A549 (cell line): ENCODE measurements around the gene PACSIN1. TPM values are rescaled to one million over a fixed set of nuclear protein-coding genes. Genes with fewer than 3 reads are reported as not detected.

Source experiments
- ATAC-seq, 2 experiments: fragments of 200-7000 bp in 1 of 2; fragments of >200 bp in 1 of 2; cut with Nextera tagmentation in 1 of 2; cut with Tn5 transposase in 1 of 2; 3 replicates each; pipeline versions ENCODE4 v1.8.0 to v1.9.1; 2018 to 2020; ENCODE audit warnings: mild to moderate bottlenecking in 1 of 2, moderate library complexity in 1 of 2
- CTCF ChIA-PET: fragments of 300-600 bp; sonication (Branson Sonifier 250); formaldehyde crosslinking; extraction: SDS; loops from one replicate; lab custom pipeline; 2021; ENCODE audit warnings: antibody characterized with exemption, inconsistent platforms; lab: Yijun Ruan, JAX
- POLR2A ChIA-PET: fragments of 350-600 bp; formaldehyde crosslinking; extraction: SDS; loops from one replicate; lab custom pipeline; 2021; ENCODE audit warnings: antibody characterized with exemption, inconsistent platforms; lab: Yijun Ruan, JAX
- DNase-seq, 2 experiments: peaks; one replicate each; pipeline versions ENCODE4 v3.0.0 to v3.0.0-alpha.2; 2011 to 2016; ENCODE audit warnings: low read depth in 1 of 2, low spot score in 1 of 2
- FAIRE-seq: peaks from 2 replicates; lab custom pipeline; 2011; peaks lifted over from hg19 to GRCh38; lab: Jason Lieb, UNC
- H3K27ac ChIP-seq, 2 experiments: fragments of >200 bp; sonication (Bioruptor Twin); formaldehyde crosslinking; 3 replicates each; pipeline ENCODE4 v1.5.1; 2016 to 2017
- H3K4me1 ChIP-seq: fragments of >200 bp; sonication (Bioruptor Twin); formaldehyde crosslinking; 3 replicates; pipeline ENCODE4 v1.6.1; 2016
- H3K4me2 ChIP-seq: fragments of >200 bp; sonication (Bioruptor Twin); formaldehyde crosslinking; 3 replicates; pipeline ENCODE4 v1.6.1; 2016
- H3K4me3 ChIP-seq: fragments of >200 bp; sonication (Bioruptor Twin); formaldehyde crosslinking; 3 replicates; pipeline ENCODE4 v1.5.1; 2016
- H3K9me3 ChIP-seq: fragments of >200 bp; sonication (Bioruptor Twin); formaldehyde crosslinking; 3 replicates; pipeline ENCODE4 v1.6.1; 2016
- CHD4 ChIP-seq: fragments of 200-600 bp; sonication (generic); IDR thresholded peaks from 2 replicates; pipeline ENCODE4 v1.6.1; 2016; ENCODE audit warnings: antibody characterized with exemption, mild to moderate bottlenecking, borderline replicate concordance
- FOXS1 ChIP-seq: fragments of 250-450 bp; sonication (Bioruptor Pico); IDR thresholded peaks from 2 replicates; pipeline ENCODE4 v1.5.0; 2020; ENCODE audit warnings: mild to moderate bottlenecking, moderate library complexity
- HOXA7 ChIP-seq: fragments of 250-450 bp; sonication (Bioruptor Pico); IDR thresholded peaks from 2 replicates; pipeline ENCODE4 v1.5.0; 2020; ENCODE audit warnings: mild to moderate bottlenecking, moderate library complexity
- HOXB5 ChIP-seq: fragments of 250-450 bp; sonication (Bioruptor Pico); IDR thresholded peaks from 2 replicates; pipeline ENCODE4 v1.5.0; 2020; ENCODE audit warnings: mild to moderate bottlenecking, moderate library complexity
- MYC ChIP-seq: IDR thresholded peaks from 2 replicates; pipeline ENCODE4 v1.6.1; 2012; ENCODE audit warnings: mild to moderate bottlenecking, inconsistent platforms, low read length, improper control_type of control experiment, borderline replicate concordance
- NFE2L2 ChIP-seq: fragments of 150-350 bp; conservative IDR thresholded peaks from 2 replicates; pipeline ENCODE4 v1.6.1; 2014; ENCODE audit warnings: low read length
- POLR2A ChIP-seq: IDR thresholded peaks from 2 replicates; pipeline ENCODE4 v1.6.1; 2012; ENCODE audit warnings: mild to moderate bottlenecking, low read length
- POLR2AphosphoS2 ChIP-seq: conservative IDR thresholded peaks from 2 replicates; pipeline ENCODE4 v1.6.1; 2012; ENCODE audit warnings: low read length, improper control_type of control experiment, inconsistent platforms
- RFX5 ChIP-seq: fragments of 450-650 bp; IDR thresholded peaks from 2 replicates; pipeline ENCODE4 v1.7.1; 2014; ENCODE audit warnings: antibody characterized with exemption, mild to moderate bottlenecking, moderate library complexity
- RNF2 ChIP-seq: fragments of 200-600 bp; sonication (generic); IDR thresholded peaks from 2 replicates; pipeline ENCODE4 v1.6.1; 2016; ENCODE audit warnings: low read depth, mild to moderate bottlenecking, antibody characterized with exemption, moderate library complexity, borderline replicate concordance
- TFCP2L1 ChIP-seq: fragments of 250-450 bp; sonication (Bioruptor Pico); IDR thresholded peaks from 2 replicates; pipeline ENCODE4 v1.5.0; 2021; ENCODE audit warnings: mild to moderate bottlenecking
- ZC3H11A ChIP-seq: fragments of 450-650 bp; IDR thresholded peaks from 2 replicates; pipeline ENCODE4 v1.6.1; 2014; ENCODE audit warnings: antibody characterized with exemption, mild to moderate bottlenecking
- ZFP36 ChIP-seq: fragments of 450-650 bp; IDR thresholded peaks from 2 replicates; pipeline ENCODE4 v1.6.1; 2014; ENCODE audit warnings: borderline replicate concordance; ENCODE audit not compliant: partially characterized antibody
- ZNF302 ChIP-seq: fragments of 250-450 bp; sonication (Bioruptor Pico); IDR thresholded peaks from 2 replicates; pipeline ENCODE4 v1.9.0; 2021; ENCODE audit warnings: inconsistent platforms, mild to moderate bottlenecking, moderate library complexity
- ZSCAN20 ChIP-seq: fragments of 250-450 bp; sonication (Bioruptor Pico); IDR thresholded peaks from 2 replicates; pipeline ENCODE4 v1.8.0; 2022; ENCODE audit warnings: mild to moderate bottlenecking, moderate library complexity
- WGBS: methylation state at CpG from one replicate; pipeline ENCODE4 v1.1.6; 2017; ENCODE audit errors: missing lambda C conversion rate; 5-methylcytosine and 5-hydroxymethylcytosine counted together
- polyA plus RNA-seq, 4 experiments: library from polyadenylated mRNA; depleted of rRNA in 3 of 4; stranded (reverse); fragments of >200 nt; fragmentation: RNase III in 1 of 4; extraction: RNeasy Plus Mini Kit Qiagen cat#74134 plus additional on column Dnase treatment in 1 of 4; gene quantifications; 2 replicates in 3 of 4; 3 replicates in 1 of 4; pipeline ENCODE4 v1.2.3, GENCODE V29; 2011 to 2017
- TF ChIP-seq, protein P1 (sequence below): fragments of >200 bp; sonication (Bioruptor Twin); formaldehyde crosslinking; IDR thresholded peaks from 3 replicates; pipeline ENCODE4 v1.6.1; 2016
- TF ChIP-seq, protein P2 (sequence below): fragments of 250-450 bp; sonication (Bioruptor Pico); IDR thresholded peaks from 2 replicates; pipeline ENCODE4 v1.5.0; 2021; ENCODE audit warnings: mild to moderate bottlenecking, moderate library complexity, borderline replicate concordance
- TF ChIP-seq, protein P3 (sequence below): fragments of 250-450 bp; sonication (Bioruptor Pico); IDR thresholded peaks from 2 replicates; pipeline ENCODE4 v1.5.0; 2020; ENCODE audit warnings: low read depth, mild to moderate bottlenecking, moderate library complexity

The PACSIN1 gene
- polyA plus RNA-seq, 2 of the 4 experiments (the other 2 are of a cell fraction) = 0.14 to 0.30 TPM

DNA sequence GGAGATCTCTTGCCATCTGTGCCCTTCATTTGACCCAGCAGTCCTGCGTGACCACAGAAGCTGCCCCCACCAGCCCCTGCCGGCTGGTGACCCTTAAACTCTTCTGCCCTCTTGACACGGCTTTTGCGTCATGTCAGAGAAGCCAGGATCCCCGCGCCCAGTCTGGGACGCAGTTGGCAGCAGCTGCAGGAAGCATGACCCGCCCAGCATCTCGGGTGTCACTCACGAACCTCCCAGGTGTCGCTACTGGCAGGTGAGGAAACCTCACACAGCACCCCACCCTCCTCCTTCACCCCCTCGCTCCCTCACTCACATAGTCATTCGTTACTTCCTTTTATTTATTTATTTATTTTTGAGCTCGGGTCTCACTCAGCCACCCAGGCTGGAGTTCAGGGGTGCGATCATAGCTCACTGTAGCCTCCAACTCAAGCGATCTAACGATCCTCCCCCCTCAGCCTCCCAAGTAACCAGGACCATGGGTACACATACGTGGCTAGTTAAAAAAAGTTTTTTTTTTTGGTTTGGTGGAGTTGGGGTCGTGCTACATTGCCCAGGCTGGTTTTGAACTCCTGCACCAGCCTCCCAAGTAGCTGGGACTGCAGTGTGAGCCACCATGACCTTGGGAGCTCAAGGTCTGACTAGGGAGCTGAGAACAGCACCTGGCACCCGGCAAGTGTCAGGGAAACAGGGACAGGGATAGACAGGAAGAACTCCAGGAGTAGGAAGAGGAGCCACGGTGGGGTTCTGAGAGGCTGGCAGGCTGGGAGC is 104.4 kb downstream of the PACSIN1 start:
- Histone ChIP-seq H3K9me3 (no peaks in the 10 kb centered on the region), H3K4me2 (no peak overlapping the region), H3K4me3 (no peak overlapping the region), H3K4me1 (peaks cover 10% of the 10 kb centered on the region; the same call in 2 of the 3 replicates), H3K27ac (no peak overlapping the region)
- TF ChIP-seq RNF2 (no peak), MYC (no peak), TFCP2L1 (CRISPR knock-in tag) (no peak), ZC3H11A (no peak), POLR2AphosphoS2 (no peak)
- POLR2A ChIA-PET = no interaction called here
- 80% methylated on average over 20 of the region's 21 CpGs for WGBS
- no peak for DNase-seq
- no peak for FAIRE-seq
- CTCF ChIA-PET = interaction anchor here (0.6 to 1.7 kb wide), 5 partner anchors 39 to 405 kb away, joined by 3 to 5 read pairs (median 4); no protein-coding TSS in a partner anchor
- ATAC-seq = no peak

DNA sequence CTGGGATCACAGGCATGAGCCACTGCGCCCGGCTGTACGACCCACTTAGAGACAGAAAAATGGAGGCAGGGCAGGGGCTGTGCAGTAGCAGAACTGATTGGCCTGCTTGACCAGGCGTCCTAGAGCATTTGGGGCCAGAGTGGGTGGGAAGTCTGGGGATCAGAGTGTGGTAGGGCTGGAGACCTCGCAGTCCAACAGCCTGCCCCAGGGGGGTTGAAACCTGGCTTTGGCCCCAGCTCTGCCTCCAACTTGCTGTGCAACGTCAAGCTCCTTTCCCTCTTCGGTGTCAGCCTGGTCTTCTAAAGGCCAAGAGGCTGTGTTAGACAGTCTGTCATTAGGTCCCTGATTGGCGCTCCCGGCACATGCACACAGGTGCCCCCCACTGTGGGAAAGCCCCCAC is 105.5 kb downstream of the PACSIN1 start:
- Histone ChIP-seq H3K4me2 (no peak overlapping the region), H3K27ac (no peak overlapping the region), H3K4me3 (no peak overlapping the region), H3K9me3 (no peaks in the 10 kb centered on the region), H3K4me1 (peaks cover 10% of the 10 kb centered on the region; the same call in 2 of the 3 replicates)
- WGBS = 88% methylated on average over 7 of the region's 9 CpGs
- TF ChIP-seq ZNF302 (CRISPR knock-in tag) = no peak
- TF ChIP-seq, protein P1, sequence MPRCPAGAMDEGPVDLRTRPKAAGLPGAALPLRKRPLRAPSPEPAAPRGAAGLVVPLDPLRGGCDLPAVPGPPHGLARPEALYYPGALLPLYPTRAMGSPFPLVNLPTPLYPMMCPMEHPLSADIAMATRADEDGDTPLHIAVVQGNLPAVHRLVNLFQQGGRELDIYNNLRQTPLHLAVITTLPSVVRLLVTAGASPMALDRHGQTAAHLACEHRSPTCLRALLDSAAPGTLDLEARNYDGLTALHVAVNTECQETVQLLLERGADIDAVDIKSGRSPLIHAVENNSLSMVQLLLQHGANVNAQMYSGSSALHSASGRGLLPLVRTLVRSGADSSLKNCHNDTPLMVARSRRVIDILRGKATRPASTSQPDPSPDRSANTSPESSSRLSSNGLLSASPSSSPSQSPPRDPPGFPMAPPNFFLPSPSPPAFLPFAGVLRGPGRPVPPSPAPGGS = no peak
- no peak for TF ChIP-seq POLR2AphosphoS2
- TF ChIP-seq ZFP36 = no peak
- TF ChIP-seq CHD4 = no peak
- no peak for TF ChIP-seq FOXS1
- TF ChIP-seq, protein P2, sequence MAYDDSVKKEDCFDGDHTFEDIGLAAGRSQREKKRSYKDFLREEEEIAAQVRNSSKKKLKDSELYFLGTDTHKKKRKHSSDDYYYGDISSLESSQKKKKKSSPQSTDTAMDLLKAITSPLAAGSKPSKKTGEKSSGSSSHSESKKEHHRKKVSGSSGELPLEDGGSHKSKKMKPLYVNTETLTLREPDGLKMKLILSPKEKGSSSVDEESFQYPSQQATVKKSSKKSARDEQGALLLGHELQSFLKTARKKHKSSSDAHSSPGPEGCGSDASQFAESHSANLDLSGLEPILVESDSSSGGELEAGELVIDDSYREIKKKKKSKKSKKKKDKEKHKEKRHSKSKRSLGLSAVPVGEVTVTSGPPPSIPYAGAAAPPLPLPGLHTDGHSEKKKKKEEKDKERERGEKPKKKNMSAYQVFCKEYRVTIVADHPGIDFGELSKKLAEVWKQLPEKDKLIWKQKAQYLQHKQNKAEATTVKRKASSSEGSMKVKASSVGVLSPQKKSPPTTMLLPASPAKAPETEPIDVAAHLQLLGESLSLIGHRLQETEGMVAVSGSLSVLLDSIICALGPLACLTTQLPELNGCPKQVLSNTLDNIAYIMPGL (CRISPR knock-in tag) = no peak
- no peak for ATAC-seq
- no peak for DNase-seq
- FAIRE-seq = no peak
- CTCF ChIA-PET = no interaction called here
- POLR2A ChIA-PET = no interaction called here

DNA sequence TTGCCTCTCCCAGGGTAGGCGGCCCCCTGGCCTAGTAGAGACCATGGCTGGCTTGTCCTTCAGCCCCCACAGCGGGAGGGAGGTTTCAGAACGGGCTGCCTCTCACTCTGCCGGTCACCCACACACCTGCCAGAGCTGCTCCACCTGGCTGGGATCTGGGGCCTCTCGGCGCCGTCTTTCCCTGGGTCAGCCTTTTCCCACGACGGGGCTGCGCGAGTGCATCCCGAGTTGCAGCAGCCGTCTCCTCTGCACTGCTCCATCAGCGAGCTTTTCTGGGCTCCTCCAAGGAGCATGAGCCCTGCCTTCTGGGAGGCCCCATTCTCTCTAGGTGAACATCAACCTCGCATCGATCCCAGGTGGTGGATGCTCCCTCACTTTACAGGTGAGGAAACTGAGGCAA is 106.1 kb downstream of the PACSIN1 start:
- DNase-seq (no peak), ATAC-seq (no peak), FAIRE-seq (no peak)
- ChIA-PET POLR2A (no interaction called here), CTCF (interaction anchor here (1.1 kb wide), 1 partner anchor 37 kb away, joined by 3 read pairs; no protein-coding TSS in a partner anchor)
- no peak overlapping the region for H3K4me3 ChIP-seq
- H3K9me3 ChIP-seq = no peaks in the 10 kb centered on the region
- no peak overlapping the region for H3K27ac ChIP-seq
- H3K4me2 ChIP-seq = no peak overlapping the region
- TF ChIP-seq RFX5 (no peak), RNF2 (no peak), ZSCAN20 (CRISPR knock-in tag) (no peak), POLR2A (no peak), HOXB5 (CRISPR knock-in tag) (no peak), NFE2L2 (no peak), HOXA7 (CRISPR knock-in tag) (no peak)
- TF ChIP-seq, protein P3, sequence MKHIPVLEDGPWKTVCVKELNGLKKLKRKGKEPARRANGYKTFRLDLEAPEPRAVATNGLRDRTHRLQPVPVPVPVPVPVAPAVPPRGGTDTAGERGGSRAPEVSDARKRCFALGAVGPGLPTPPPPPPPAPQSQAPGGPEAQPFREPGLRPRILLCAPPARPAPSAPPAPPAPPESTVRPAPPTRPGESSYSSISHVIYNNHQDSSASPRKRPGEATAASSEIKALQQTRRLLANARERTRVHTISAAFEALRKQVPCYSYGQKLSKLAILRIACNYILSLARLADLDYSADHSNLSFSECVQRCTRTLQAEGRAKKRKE (CRISPR knock-in tag) = no peak
- H3K4me1 ChIP-seq = peaks cover 10% of the 10 kb centered on the region; the same call in 2 of the 3 replicates
- 91% methylated on average over 11 of the region's 16 CpGs for WGBS
